ENCODE results near the gene ARSG.
A peak's percentile ranks its signal among the peaks of the same experiment; 100 is the strongest.

ARSG gene

GRCh38 chr17:68290268-68290954 is 884 bp upstream of the ARSG start (continued):
- no peak for TF ChIP-seq WT1 (tag by site-specific recombination; IDR thresholded peaks at IDR 0.05)
- no peak for TF ChIP-seq SCRT2 (tag by site-specific recombination; IDR thresholded peaks at IDR 0.05)
- TF ChIP-seq BCL6B (tag by site-specific recombination; IDR thresholded peaks at IDR 0.05) = no peak
- TF ChIP-seq PATZ1 (tag by site-specific recombination; IDR thresholded peaks at IDR 0.05) = peak; percentile 83
- no peak for TF ChIP-seq ELK4 (IDR thresholded peaks at IDR 0.05; ENCODE audit: borderline replicate concordance, low read depth, low read length)
- TF ChIP-seq ZBTB10 (tag by site-specific recombination; IDR thresholded peaks at IDR 0.05) = peak; percentile 64; the same call in 1 of the 2 replicates
- no peak for TF ChIP-seq ZNF354C (tag by site-specific recombination; IDR thresholded peaks at IDR 0.05; ENCODE audit: borderline replicate concordance, low read depth)
- TF ChIP-seq ZNF24 (tag by site-specific recombination; IDR thresholded peaks at IDR 0.05) = no peak
- TF ChIP-seq ZIC2 (tag by site-specific recombination; IDR thresholded peaks at IDR 0.05) = peak; percentile 78
- no peak for TF ChIP-seq ZNF692 (tag by site-specific recombination; IDR thresholded peaks at IDR 0.05)
- no peak for TF ChIP-seq GLI4 (tag by site-specific recombination; IDR thresholded peaks at IDR 0.05)
- no peak for TF ChIP-seq ZBTB6 (tag by site-specific recombination; IDR thresholded peaks at IDR 0.05)
- no peak for TF ChIP-seq ZNF157 (tag by site-specific recombination; IDR thresholded peaks at IDR 0.05)
- no peak for TF ChIP-seq ZBTB17 (tag by site-specific recombination; IDR thresholded peaks at IDR 0.05)
- TF ChIP-seq ZNF274 (IDR thresholded peaks at IDR 0.05; ENCODE audit: low read length) = no peak
- TF ChIP-seq ZNF274 (tag by site-specific recombination; IDR thresholded peaks at IDR 0.05; ENCODE audit: borderline replicate concordance) = no peak
- 0 out of 2 replicates have a peak, but pooled peaks have one; percentile 3 for TF ChIP-seq ZNF596 (tag by site-specific recombination; IDR thresholded peaks at IDR 0.05)
- 0 out of 2 replicates have a peak, but pooled peaks have one; percentile 9 for TF ChIP-seq ZNF398 (tag by site-specific recombination; IDR thresholded peaks at IDR 0.05)
- 0 out of 2 replicates have a peak, but pooled peaks have one; percentile 2 for TF ChIP-seq ZNF660 (tag by site-specific recombination; IDR thresholded peaks at IDR 0.05)
- TF ChIP-seq TSHZ1 (tag by site-specific recombination; IDR thresholded peaks at IDR 0.05; ENCODE audit: borderline replicate concordance) = peak; percentile 39; the same call in 1 of the 2 replicates
- no peak for TF ChIP-seq ZNF350 (tag by site-specific recombination; IDR thresholded peaks at IDR 0.05)
- no peak for TF ChIP-seq ZNF155 (tag by site-specific recombination; IDR thresholded peaks at IDR 0.05)
- TF ChIP-seq ZNF510 (tag by site-specific recombination; IDR thresholded peaks at IDR 0.05; ENCODE audit: insufficient replicate concordance) = no peak
